K562 (cell line): Measurements from ENCODE around the gene RPL18A. TPM values are rescaled to one million over a fixed set of nuclear protein-coding genes. Genes with fewer than 3 reads are reported as not detected.

Source experiments
- ATF7 ChIP-seq: fragments of 450-650 bp; IDR thresholded peaks from 2 replicates; pipeline ENCODE4 v1.7.1; 2014; ENCODE audit warnings: mild to moderate bottlenecking, moderate library complexity
- EZH2 ChIP-seq: IDR thresholded peaks from 2 replicates; pipeline ENCODE4 v1.6.1; 2012; ENCODE audit warnings: low read depth, mild to moderate bottlenecking, inconsistent platforms, low read length, borderline replicate concordance
- FOXA3 ChIP-seq, 2 experiments: fragments of 450-650 bp in 1 of 2; sonication (generic) in 1 of 2; formaldehyde crosslinking; IDR thresholded peaks in 1 of 2; conservative IDR thresholded peaks in 1 of 2; 2 replicates each; pipeline versions ENCODE4 v1.4.0 to v1.8.0; 2020 to 2022; ENCODE audit warnings: mild to moderate bottlenecking in 2 of 2, missing genetic modification reagents in 1 of 2
- HDAC8 ChIP-seq: fragments of 450-650 bp; IDR thresholded peaks from 2 replicates; pipeline ENCODE4 v1.6.1; 2016; ENCODE audit warnings: mild to moderate bottlenecking, missing genetic modification characterization, moderate library complexity, missing compliant biosample characterization
- PCBP2 ChIP-seq: fragments of 200-400 bp; formaldehyde crosslinking; IDR thresholded peaks from 2 replicates; pipeline ENCODE4 v1.6.1; 2018; ENCODE audit warnings: low read length, low read depth, mild to moderate bottlenecking, moderate library complexity; ENCODE audit not compliant: poor library complexity, severe bottlenecking
- PHTF2 ChIP-seq: fragments of 250-450 bp; sonication (Bioruptor Pico); IDR thresholded peaks from 2 replicates; pipeline ENCODE4 v1.5.0; 2021; ENCODE audit warnings: mild to moderate bottlenecking
- SMARCA5 ChIP-seq: fragments of 450-650 bp; IDR thresholded peaks from 2 replicates; pipeline ENCODE4 v1.6.1; 2016
- ZFP36 ChIP-seq: fragments of 150-350 bp; IDR thresholded peaks from 2 replicates; pipeline ENCODE4 v1.6.1; 2018; ENCODE audit warnings: low read length, low read depth; ENCODE audit not compliant: partially characterized antibody
- polyA plus RNA-seq, 8 experiments: library from polyadenylated mRNA; depleted of rRNA in 4 of 8; stranded (reverse) in 5 of 8; unstranded in 3 of 8; fragments of >200 nt; fragmentation: Nextera tagmentation in 2 of 8; fragmentation: Illumina TruSeq in 1 of 8; extraction: Ambion mirVana in 2 of 8; extraction: Trizol in 1 of 8; gene quantifications; 2 replicates each; pipeline versions ENCODE4 v1.2.1 to v1.2.3, GENCODE V29; 2011 to 2014; ENCODE audit warnings: inconsistent platforms in 1 of 8, missing spikeins in 1 of 8
- total RNA-seq, 7 experiments: library from RNA; depleted of rRNA in 6 of 7; stranded (reverse); fragments of >200 nt in 6 of 7; fragmentation: Illumina TruSeq in 2 of 7; extraction: Trizol in 2 of 7; gene quantifications; 2 replicates each; pipeline versions ENCODE4 v1.2.1 to v1.2.3, GENCODE V29; 2011 to 2021; ENCODE audit warnings: low replicate concordance in 1 of 7
- TF ChIP-seq, protein P1 (sequence below): fragments of 200-800 bp; sonication (Bioruptor generic); IDR thresholded peaks from 2 replicates; pipeline ENCODE4 v1.6.1; 2017; ENCODE audit warnings: missing genetic modification characterization, missing compliant biosample characterization
- TF ChIP-seq, protein P2 (sequence below): IDR thresholded peaks from 2 replicates; pipeline ENCODE4 v1.6.1; 2011; ENCODE audit warnings: borderline replicate concordance, low read depth, mild to moderate bottlenecking, moderate library complexity, low read length; ENCODE audit not compliant: insufficient read depth, poor library complexity, severe bottlenecking
- TF ChIP-seq, protein P3 (sequence below), 3 experiments: fragments of 200-800 bp in 1 of 3; fragments of 250-450 bp in 1 of 3; fragments of 450-650 bp in 1 of 3; sonication (Bioruptor Pico) in 1 of 3; sonication (Bioruptor generic) in 1 of 3; formaldehyde crosslinking in 1 of 3; IDR thresholded peaks; 2 replicates each; pipeline versions ENCODE4 v1.6.1 to v1.8.0; 2016 to 2022; ENCODE audit warnings: mild to moderate bottlenecking in 2 of 3, missing genetic modification characterization in 2 of 3, missing compliant biosample characterization in 1 of 3, moderate library complexity in 1 of 3
- TF ChIP-seq, protein P4 (sequence below): sonication (generic); formaldehyde crosslinking; IDR thresholded peaks from 2 replicates; pipeline ENCODE4 v1.9.0; 2022; ENCODE audit warnings: mild to moderate bottlenecking, missing genetic modification reagents
- TF ChIP-seq, protein P5 (sequence below): fragments of 450-650 bp; IDR thresholded peaks from 2 replicates; pipeline ENCODE4 v1.6.1; 2016
- TF ChIP-seq, protein P6 (sequence below): fragments of 250-450 bp; sonication (Bioruptor Pico); IDR thresholded peaks from 2 replicates; pipeline ENCODE4 v1.4.0; 2020

Gene RPL18A
- total and polyA plus RNA-seq, 9 of the 15 experiments (the other 6 are each of a cell fraction or from before 2014, with no cell fraction given), result 626 to 2,882 (median 1,895) TPM

DNA sequence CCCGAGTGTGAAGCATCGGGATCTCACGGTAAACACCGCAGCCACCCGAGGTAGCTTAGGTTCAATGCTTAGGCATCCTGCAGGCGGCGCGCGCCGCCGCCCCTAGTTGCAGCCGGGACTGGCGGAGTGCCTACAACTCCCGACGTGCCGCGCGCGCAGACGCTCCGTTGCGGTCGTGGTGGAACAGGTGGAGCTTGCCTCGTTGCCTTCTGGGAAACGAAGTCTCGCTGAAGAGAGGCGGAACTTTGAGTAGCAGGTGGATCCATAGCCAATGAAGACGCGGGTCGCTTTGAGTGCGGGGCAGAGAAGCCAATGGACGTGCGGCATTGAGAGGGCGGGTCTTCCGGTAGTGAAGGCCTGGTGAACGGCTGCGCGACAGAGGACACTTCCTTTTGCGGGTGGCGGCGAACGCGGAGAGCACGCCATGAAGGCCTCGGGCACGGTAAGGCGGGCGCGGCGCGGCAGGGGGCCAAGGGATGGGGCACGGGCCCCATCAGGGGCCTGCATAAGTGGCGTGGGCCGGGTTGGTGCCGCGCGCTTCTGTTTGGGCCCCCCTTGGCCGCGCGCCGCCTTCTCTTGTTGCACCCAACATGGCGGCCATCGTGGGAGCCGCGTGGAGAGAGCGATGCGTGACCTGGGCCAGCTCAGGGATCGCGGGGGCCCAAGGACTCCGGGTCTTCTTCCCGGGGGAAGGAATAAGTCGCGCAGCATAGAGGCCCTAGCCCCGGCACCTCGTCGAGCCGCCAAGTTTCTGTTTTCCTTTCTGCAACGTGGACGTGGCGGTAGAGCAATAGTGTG, at the start of gene RPL18A (continued):
- TF ChIP-seq, protein P1, sequence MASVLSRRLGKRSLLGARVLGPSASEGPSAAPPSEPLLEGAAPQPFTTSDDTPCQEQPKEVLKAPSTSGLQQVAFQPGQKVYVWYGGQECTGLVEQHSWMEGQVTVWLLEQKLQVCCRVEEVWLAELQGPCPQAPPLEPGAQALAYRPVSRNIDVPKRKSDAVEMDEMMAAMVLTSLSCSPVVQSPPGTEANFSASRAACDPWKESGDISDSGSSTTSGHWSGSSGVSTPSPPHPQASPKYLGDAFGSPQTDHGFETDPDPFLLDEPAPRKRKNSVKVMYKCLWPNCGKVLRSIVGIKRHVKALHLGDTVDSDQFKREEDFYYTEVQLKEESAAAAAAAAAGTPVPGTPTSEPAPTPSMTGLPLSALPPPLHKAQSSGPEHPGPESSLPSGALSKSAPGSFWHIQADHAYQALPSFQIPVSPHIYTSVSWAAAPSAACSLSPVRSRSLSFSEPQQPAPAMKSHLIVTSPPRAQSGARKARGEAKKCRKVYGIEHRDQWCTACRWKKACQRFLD (CRISPR knock-in tag), result peak; percentile 78; the same call in 1 of the 2 replicates
- no peak for TF ChIP-seq HDAC8 (tag)
- TF ChIP-seq, protein P2, sequence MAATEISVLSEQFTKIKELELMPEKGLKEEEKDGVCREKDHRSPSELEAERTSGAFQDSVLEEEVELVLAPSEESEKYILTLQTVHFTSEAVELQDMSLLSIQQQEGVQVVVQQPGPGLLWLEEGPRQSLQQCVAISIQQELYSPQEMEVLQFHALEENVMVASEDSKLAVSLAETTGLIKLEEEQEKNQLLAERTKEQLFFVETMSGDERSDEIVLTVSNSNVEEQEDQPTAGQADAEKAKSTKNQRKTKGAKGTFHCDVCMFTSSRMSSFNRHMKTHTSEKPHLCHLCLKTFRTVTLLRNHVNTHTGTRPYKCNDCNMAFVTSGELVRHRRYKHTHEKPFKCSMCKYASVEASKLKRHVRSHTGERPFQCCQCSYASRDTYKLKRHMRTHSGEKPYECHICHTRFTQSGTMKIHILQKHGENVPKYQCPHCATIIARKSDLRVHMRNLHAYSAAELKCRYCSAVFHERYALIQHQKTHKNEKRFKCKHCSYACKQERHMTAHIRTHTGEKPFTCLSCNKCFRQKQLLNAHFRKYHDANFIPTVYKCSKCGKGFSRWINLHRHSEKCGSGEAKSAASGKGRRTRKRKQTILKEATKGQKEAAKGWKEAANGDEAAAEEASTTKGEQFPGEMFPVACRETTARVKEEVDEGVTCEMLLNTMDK, result peak; percentile 86
- no peak for TF ChIP-seq EZH2
- peak; percentile 89 for TF ChIP-seq ATF7
- TF ChIP-seq PCBP2, result no peak
- TF ChIP-seq, protein P3, sequence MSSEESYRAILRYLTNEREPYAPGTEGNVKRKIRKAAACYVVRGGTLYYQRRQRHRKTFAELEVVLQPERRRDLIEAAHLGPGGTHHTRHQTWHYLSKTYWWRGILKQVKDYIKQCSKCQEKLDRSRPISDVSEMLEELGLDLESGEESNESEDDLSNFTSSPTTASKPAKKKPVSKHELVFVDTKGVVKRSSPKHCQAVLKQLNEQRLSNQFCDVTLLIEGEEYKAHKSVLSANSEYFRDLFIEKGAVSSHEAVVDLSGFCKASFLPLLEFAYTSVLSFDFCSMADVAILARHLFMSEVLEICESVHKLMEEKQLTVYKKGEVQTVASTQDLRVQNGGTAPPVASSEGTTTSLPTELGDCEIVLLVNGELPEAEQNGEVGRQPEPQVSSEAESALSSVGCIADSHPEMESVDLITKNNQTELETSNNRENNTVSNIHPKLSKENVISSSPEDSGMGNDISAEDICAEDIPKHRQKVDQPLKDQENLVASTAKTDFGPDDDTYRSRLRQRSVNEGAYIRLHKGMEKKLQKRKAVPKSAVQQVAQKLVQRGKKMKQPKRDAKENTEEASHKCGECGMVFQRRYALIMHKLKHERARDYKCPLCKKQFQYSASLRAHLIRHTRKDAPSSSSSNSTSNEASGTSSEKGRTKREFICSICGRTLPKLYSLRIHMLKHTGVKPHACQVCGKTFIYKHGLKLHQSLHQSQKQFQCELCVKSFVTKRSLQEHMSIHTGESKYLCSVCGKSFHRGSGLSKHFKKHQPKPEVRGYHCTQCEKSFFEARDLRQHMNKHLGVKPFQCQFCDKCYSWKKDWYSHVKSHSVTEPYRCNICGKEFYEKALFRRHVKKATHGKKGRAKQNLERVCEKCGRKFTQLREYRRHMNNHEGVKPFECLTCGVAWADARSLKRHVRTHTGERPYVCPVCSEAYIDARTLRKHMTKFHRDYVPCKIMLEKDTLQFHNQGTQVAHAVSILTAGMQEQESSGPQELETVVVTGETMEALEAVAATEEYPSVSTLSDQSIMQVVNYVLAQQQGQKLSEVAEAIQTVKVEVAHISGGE (CRISPR knock-in tag; IDR thresholded peaks at IDR 0.05), result 0 out of 6 replicates have a peak, but pooled peaks of 1 of the 3 experiments have one; percentile 46
- TF ChIP-seq, protein P4, sequence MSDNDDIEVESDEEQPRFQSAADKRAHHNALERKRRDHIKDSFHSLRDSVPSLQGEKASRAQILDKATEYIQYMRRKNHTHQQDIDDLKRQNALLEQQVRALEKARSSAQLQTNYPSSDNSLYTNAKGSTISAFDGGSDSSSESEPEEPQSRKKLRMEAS (CRISPR knock-in tag), result peak; percentile 75
- no peak for TF ChIP-seq FOXA3 (CRISPR knock-in tag; conservative IDR thresholded peaks at IDR 0.05 in 1 of 2, IDR thresholded peaks at IDR 0.05 in 1 of 2)
- no peak for TF ChIP-seq PHTF2 (CRISPR knock-in tag)
- TF ChIP-seq, protein P5, sequence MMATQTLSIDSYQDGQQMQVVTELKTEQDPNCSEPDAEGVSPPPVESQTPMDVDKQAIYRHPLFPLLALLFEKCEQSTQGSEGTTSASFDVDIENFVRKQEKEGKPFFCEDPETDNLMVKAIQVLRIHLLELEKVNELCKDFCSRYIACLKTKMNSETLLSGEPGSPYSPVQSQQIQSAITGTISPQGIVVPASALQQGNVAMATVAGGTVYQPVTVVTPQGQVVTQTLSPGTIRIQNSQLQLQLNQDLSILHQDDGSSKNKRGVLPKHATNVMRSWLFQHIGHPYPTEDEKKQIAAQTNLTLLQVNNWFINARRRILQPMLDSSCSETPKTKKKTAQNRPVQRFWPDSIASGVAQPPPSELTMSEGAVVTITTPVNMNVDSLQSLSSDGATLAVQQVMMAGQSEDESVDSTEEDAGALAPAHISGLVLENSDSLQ, result peak; percentile 100
- TF ChIP-seq ZFP36, result no peak
- TF ChIP-seq, protein P6, sequence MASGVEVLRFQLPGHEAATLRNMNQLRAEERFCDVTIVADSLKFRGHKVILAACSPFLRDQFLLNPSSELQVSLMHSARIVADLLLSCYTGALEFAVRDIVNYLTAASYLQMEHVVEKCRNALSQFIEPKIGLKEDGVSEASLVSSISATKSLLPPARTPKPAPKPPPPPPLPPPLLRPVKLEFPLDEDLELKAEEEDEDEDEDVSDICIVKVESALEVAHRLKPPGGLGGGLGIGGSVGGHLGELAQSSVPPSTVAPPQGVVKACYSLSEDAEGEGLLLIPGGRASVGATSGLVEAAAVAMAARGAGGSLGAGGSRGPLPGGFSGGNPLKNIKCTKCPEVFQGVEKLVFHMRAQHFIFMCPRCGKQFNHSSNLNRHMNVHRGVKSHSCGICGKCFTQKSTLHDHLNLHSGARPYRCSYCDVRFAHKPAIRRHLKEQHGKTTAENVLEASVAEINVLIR (CRISPR knock-in tag), result no peak
- no peak for TF ChIP-seq SMARCA5
